IMR-90 (cell line): ENCODE measurements around the gene OXSR1.

Experiments used
- BHLHE40 ChIP-seq: fragments of 150-350 bp; IDR thresholded peaks from 2 replicates; pipeline ENCODE4 v1.6.1; 2016; ENCODE audit warnings: mild to moderate bottlenecking, low read depth, low read length
- CEBPB ChIP-seq: IDR thresholded peaks from 2 replicates; pipeline ENCODE4 v1.6.1; 2012; ENCODE audit warnings: low read depth, low read length, improper control_type of control experiment
- CHD1 ChIP-seq: IDR thresholded peaks from 2 replicates; pipeline ENCODE4 v1.6.1; 2012; ENCODE audit warnings: low read depth, low read length, improper control_type of control experiment
- ELK1 ChIP-seq: fragments of 150-350 bp; IDR thresholded peaks from 2 replicates; pipeline ENCODE4 v1.6.1; 2016; ENCODE audit warnings: low read depth, mild to moderate bottlenecking, low read length, moderate library complexity, borderline replicate concordance
- MAFK ChIP-seq: IDR thresholded peaks from 2 replicates; pipeline ENCODE4 v1.6.1; 2012; ENCODE audit warnings: low read depth, low read length, improper control_type of control experiment
- MXI1 ChIP-seq: IDR thresholded peaks from 2 replicates; pipeline ENCODE4 v1.6.1; 2012; ENCODE audit warnings: low read depth, mild to moderate bottlenecking, low read length, moderate library complexity, borderline replicate concordance
- POLR2A ChIP-seq: IDR thresholded peaks from 2 replicates; pipeline ENCODE4 v1.6.1; 2012; ENCODE audit warnings: mild to moderate bottlenecking, low read depth, low read length
- RAD21 ChIP-seq: IDR thresholded peaks from 2 replicates; pipeline ENCODE4 v1.6.1; 2012; ENCODE audit warnings: low read length, improper control_type of control experiment
- SMC3 ChIP-seq: fragments of 150-350 bp; IDR thresholded peaks from 2 replicates; pipeline ENCODE4 v1.6.1; 2016; ENCODE audit warnings: low read depth, mild to moderate bottlenecking, antibody characterized with exemption, low read length, moderate library complexity
- TF ChIP-seq, protein P1 (sequence below): conservative IDR thresholded peaks from 2 replicates; pipeline ENCODE4 v1.5.1; 2012; ENCODE audit warnings: mild to moderate bottlenecking, low read depth, low read length, improper control_type of control experiment

DNA sequence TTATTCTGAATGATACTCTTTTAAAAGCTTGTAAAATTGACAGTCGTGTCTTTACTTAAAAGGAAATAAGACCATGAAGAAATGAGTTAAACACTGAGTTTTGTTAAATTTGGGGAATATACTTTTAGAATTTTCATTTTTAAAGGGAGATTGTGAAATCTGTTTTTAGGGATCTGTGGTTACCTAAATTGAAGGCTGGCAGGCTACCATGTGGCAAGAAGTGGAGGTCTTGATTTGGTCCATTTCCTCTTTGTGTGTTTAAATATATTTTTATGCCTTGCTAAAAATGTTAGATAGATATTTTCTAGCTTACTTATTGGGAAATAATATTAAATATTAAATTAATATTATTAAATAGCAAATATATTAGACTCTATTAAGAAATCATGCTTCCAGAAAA is 63.7 kb downstream of the OXSR1 start:
- TF ChIP-seq, protein P1, sequence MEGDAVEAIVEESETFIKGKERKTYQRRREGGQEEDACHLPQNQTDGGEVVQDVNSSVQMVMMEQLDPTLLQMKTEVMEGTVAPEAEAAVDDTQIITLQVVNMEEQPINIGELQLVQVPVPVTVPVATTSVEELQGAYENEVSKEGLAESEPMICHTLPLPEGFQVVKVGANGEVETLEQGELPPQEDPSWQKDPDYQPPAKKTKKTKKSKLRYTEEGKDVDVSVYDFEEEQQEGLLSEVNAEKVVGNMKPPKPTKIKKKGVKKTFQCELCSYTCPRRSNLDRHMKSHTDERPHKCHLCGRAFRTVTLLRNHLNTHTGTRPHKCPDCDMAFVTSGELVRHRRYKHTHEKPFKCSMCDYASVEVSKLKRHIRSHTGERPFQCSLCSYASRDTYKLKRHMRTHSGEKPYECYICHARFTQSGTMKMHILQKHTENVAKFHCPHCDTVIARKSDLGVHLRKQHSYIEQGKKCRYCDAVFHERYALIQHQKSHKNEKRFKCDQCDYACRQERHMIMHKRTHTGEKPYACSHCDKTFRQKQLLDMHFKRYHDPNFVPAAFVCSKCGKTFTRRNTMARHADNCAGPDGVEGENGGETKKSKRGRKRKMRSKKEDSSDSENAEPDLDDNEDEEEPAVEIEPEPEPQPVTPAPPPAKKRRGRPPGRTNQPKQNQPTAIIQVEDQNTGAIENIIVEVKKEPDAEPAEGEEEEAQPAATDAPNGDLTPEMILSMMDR: no peak
- TF ChIP-seq POLR2A: no peak
- TF ChIP-seq CHD1: no peak
- TF ChIP-seq RAD21: no peak
- TF ChIP-seq MXI1: no peak
- TF ChIP-seq CEBPB: peak; percentile 42; the same call in 1 of the 2 replicates
- TF ChIP-seq ELK1: no peak
- TF ChIP-seq SMC3: no peak
- TF ChIP-seq BHLHE40: no peak
- TF ChIP-seq MAFK: no peak
